Measurements from ENCODE around the gene LAMB4.

The LAMB4 gene

GRCh38 chr7:108104324-108104723 lies 25.8 kb downstream of the LAMB4 start:
- DNase-seq (ENCODE audit: low read depth in 2 of 2): no peak

GRCh38 chr7:108103558-108104298 lies 26.4 kb downstream of the LAMB4 start:
- DNase-seq (ENCODE audit: low read depth in 2 of 2): no peak

DNA sequence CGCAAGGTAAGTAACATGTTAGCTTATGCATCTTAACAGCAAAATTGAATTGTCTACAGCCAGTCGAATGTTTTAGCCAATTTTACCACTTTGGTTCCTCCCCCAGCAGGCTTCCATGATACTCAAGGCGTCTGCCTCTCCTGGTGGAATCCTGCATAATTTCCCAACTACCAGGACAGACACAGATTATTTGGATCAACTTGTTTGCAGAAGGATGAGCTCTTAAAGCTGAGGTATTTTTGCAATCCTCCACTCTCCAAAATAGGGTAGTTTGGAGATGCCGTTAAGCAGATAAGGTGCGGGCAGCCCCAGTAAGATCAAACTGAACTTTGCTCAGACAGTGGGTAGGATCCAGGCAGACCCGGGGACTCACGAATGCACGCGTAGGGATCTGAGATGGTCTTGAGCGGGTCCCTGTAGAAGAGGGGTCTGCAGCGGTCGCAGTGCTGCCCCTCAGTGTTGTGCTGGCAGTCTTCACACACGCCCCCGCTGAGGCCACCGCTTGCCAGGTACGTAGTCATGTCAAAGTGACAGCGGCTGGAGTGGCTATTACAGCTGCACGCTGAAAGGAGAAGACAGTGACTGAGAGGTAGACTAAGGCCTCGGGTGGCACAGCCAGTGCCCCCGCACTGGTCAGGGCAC lies 27.4 kb downstream of the LAMB4 start:
- DNase-seq (ENCODE audit: low read depth in 2 of 2): no peak

- no peak for DNase-seq (ENCODE audit: low read depth in 2 of 2)
Observed at GRCh38 chr7:108101759-108102158, 28.4 kb downstream of the LAMB4 start.

DNA sequence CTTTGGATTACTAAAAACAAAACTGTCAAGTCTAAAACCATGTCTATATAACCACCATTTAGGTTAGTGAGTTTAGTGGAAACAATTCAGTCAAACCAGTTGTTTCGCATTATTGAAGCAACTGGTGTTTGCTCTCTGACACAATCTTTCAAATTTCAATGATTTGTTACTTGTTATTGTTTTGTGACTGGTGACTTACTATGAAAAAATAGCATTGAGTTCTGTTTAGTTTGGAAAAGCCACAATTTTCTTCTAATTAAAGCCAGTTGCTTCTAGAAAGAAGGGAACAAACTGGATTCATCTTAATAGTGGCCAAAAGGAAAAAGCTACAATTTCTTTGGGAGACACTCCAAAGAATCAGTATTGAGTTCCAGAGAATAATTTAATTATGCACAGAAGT lies 30.4 kb downstream of the LAMB4 start:
- DNase-seq (ENCODE audit: low read depth in 2 of 2): no peak

DNA sequence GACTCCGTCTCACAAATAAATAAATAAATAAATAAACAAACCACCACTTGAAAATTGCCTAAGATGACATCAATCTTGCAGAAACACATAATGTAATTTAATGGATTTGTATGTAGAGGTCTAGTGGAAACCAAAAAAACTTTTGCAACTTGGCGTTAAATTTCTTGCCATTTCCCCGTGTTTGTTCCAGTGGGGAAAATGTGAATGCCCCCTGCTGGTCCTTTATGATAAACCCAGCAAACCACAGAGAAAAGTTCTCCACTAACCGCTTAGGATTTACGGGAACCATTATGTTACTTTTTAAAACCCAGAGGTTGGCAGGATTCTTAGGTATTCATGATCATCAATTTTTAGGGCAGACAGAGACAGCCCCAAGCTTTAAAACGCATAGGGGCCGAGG lies 32.5 kb downstream of the LAMB4 start:
- no peak for DNase-seq (ENCODE audit: low read depth in 2 of 2)

- DNase-seq (ENCODE audit: low read depth in 2 of 2): no peak
Observed at GRCh38 chr7:108096996-108097395, 33.2 kb downstream of the LAMB4 start.

GRCh38 chr7:108094933-108095710 lies 35.0 kb downstream of the LAMB4 start:
- no peak for DNase-seq (ENCODE audit: low read depth in 2 of 2)

DNA sequence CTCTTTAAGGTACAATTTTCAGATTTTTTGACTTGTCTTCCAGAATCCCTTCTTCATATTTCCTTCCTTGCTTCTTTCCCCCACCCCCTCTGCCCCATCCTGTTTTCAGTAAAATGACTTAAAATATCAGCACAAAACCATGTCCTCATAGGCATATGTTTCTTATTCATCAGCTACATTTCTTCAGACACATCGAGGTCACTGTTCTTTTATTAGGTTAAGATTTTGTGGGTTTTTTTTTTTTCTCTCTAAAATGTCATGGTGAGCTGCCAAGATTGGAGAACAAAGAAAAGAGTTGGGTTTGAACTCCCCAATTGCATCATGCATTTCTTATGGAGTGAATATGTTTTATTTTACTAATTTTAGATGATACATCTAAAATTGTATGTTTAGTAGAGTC lies 35.8 kb downstream of the LAMB4 start:
- DNase-seq (ENCODE audit: low read depth in 2 of 2): no peak

DNA sequence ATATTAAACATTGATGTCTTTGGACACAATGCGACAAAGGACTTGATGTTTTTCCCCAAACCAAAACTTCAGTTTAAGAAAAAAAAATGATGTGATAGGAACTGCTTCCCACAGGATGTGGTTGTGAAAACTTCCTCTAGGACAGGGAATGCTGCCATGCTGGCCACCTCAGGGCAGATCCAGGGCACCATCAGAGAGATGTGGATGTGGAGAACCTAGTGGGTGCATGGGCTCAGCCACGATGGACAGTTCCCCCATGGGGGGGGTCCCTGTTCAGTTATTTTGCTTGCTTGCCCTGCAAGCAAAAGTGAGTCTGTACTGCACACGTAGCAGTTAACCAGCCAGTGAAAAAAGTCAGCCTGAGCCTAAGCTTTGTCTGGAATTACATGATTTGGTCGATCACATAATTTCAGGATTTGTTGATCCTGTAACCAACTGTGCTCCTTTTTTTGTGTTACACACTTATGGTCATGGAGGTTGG lies 36.3 kb downstream of the LAMB4 start:
- DNase-seq (ENCODE audit: low read depth in 2 of 2): no peak

DNA sequence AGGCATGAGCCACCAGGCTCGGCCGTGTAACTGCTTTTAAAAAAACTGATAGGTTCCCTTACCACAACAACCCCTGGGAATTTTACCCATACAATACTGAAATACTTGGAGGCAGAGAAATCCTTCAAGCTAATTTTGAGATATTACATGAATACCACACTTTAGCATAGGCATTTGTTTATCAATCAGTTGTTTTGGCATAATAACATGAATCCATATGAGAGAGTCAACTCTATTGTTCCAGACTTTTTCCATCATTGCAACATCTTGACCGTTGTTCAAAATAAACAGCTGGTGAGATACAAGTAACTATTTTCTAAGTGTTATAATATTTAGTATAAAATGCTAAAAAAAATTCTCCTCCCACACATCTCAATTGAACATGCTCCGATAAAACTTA lies 36.8 kb downstream of the LAMB4 start:
- DNase-seq (ENCODE audit: low read depth in 2 of 2): no peak

DNA sequence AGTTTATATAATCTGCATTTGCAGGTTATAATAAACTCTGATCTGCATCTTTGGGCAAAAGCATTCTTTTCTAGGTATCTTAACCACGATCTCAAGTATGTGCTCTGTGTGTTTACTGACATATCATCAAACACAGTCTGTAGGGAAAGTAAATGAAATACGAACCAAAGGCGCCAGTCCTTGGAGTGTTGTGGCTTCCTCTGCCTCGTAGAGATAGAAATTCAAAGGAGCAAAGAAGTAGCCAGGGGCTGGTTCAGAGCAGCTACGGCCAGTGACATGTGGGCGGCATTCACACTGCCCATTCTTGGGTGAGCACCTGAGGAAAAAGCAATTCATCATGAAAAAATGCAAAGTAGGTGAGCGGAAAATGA lies 38.7 kb downstream of the LAMB4 start:
- no peak for DNase-seq (ENCODE audit: low read depth in 2 of 2)

- no peak for DNase-seq (ENCODE audit: low read depth in 2 of 2)
Observed at GRCh38 chr7:108090791-108091460, 39.2 kb downstream of the LAMB4 start.

DNA sequence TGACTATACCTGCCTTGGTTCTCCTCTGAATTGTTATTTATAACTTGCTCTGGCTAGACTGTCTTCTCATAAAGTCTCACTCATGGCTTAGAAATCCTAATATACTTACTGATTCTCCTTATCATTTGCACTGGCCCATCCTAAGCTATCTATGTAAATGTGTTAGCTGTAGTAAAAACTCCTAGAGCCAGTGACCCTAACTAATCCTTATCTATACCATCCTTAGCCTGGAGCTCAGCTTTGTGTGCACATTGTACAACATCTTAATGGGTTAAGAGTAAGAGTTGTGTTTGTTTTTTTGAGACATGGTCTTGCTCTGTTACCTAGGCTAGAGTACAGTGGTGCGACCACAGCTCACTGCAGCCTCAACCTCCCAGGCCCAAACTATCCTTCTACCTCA lies 40.8 kb downstream of the LAMB4 start:
- DNase-seq (ENCODE audit: low read depth in 2 of 2): no peak

- DNase-seq (ENCODE audit: low read depth in 2 of 2): no peak
Observed at GRCh38 chr7:108088729-108089128, 41.4 kb downstream of the LAMB4 start.

DNA sequence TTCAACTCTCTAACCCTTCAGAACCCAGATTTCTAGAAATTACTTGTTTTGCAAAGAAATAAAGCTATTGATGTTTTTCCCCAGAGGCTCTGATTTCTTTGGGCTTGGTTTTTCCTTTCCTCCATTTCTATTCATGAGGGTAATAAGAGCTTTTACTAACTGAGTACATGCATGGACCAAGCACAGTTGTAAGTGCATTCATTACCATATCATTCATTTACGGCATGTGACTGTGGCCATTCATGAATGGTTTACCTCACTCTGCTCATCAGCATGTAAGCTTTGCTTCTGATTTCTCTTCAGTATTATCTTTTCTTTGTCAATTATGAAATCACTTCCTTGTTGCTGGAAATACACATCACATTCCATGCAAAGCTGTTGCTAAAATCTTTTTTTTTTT lies 42.4 kb downstream of the LAMB4 start:
- no peak for DNase-seq (ENCODE audit: low read depth in 2 of 2)

DNA sequence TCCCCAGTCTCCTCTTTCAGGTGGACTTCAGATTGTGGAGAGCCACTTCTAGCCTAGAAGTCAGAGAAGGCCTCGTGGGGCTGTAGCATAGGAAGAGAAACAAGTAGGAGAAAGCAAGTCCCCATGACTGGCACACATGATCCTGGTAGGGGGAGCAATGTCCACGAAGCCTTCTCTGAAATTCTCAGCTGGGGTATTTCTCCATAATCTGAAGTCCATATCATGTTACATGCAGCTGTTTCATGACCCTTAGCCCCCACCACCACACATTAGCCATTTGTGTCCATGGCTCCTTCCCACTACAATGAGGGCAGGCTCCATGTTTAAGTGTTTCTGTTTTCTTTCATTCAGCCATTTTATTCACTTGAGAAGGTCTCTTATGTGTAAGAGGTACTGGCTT lies 43.2 kb downstream of the LAMB4 start:
- no peak for DNase-seq (ENCODE audit: low read depth in 2 of 2)

DNA sequence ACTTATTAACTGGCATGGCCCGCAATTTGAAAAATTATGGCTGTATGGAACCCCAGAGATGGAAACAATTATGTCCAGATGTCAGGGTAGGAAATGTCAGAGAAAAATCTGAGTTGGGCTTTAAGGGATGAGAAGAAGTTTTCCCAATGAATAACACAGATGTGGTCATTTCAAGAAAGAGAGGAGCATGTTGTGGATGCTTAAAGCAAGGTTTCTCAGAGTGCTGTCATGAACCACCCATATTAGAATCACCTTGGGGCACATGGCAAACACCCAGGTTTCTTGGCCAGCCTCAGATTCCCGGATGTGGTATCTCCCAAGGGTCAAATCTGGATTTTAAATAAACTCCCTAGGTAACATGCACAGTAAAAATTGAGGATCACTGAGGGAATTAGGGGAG lies 43.6 kb downstream of the LAMB4 start:
- DNase-seq (ENCODE audit: low read depth in 2 of 2): no peak

DNA sequence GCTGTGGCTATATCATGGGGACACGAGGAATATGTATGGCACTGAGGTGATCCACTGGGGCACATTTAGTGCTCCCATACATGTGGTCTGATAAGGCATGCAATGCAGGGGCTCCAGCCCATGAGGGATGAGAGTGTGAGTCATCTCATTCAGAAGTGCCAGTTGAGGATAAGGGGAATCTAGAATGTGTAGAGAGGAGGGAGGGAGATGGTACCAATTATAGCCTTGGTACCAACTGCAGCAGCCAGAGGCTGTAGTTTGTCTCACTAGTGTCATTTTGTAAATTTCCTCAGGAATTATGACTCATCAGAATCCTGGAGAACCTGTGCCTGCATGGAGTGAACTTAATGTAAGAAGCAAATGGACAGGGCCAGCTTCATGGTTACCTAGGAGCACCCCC lies 46.2 kb downstream of the LAMB4 start:
- no peak for DNase-seq (ENCODE audit: low read depth in 2 of 2)

- DNase-seq (ENCODE audit: low read depth in 2 of 2): no peak
Observed at GRCh38 chr7:108079648-108080591, 50.2 kb downstream of the LAMB4 start.

DNA sequence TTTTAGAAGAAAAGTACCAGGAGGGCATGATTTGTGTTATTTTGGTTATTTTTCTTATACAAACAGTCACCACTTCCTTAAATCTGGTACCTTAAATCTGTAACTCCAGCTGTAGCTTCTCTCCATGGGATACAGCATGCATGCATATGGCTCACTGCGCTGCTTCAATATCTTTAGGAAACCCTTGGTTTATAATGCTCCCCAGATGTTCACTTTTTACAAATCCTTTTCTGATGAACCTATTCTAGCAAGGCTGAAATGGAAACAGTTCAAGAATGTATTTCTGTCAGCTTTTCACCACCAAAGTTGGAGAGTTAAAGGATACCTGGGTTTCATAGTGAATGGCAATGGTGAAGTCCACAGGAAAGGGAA lies 50.9 kb downstream of the LAMB4 start:
- DNase-seq (ENCODE audit: low read depth in 2 of 2): no peak

All from activated CD8-positive, alpha-beta memory T cell treated with anti-CD3 and anti-CD28 coated beads for 4 hours (primary cell).